ENCODE results near the gene ELL3.

DNA sequence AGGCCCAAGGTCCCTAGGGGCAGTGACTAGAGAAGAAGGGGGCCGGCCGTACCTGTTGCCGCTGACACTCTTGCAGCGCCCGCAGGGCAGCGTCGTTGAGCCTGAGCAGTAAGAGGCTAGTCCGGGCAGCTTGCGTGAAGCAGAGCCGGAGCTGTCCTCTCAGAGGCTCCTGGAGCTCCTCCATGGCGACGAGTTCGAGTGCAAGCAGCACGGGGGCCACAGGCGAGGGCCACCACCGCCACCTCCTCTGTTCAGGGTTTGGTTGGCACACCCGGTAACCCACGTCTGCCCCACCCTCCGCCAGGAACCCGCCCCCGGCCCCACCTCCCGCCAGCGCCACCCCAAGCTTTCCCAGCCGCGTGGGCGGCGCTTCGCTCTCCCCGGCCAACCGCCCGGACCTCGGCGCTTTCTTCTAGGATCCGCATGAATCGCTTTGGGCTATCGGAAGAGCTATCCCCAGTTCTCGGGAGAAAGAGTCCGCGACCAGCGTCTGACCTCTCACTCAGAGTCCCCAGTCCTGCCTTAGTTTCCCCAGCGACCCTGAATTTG is at the start of gene ELL3:
- TF ChIP-seq EZH2 (IDR thresholded peaks at IDR 0.05; ENCODE audit: borderline replicate concordance, low read depth, low read length, severe bottlenecking), result no peak
- TF ChIP-seq, protein P1, sequence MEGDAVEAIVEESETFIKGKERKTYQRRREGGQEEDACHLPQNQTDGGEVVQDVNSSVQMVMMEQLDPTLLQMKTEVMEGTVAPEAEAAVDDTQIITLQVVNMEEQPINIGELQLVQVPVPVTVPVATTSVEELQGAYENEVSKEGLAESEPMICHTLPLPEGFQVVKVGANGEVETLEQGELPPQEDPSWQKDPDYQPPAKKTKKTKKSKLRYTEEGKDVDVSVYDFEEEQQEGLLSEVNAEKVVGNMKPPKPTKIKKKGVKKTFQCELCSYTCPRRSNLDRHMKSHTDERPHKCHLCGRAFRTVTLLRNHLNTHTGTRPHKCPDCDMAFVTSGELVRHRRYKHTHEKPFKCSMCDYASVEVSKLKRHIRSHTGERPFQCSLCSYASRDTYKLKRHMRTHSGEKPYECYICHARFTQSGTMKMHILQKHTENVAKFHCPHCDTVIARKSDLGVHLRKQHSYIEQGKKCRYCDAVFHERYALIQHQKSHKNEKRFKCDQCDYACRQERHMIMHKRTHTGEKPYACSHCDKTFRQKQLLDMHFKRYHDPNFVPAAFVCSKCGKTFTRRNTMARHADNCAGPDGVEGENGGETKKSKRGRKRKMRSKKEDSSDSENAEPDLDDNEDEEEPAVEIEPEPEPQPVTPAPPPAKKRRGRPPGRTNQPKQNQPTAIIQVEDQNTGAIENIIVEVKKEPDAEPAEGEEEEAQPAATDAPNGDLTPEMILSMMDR (IDR thresholded peaks at IDR 0.05; ENCODE audit: borderline replicate concordance, extremely low read depth, low read length, poor library complexity, severe bottlenecking), result no peak
